ENCODE measurements around the gene CS.
"Not testable (repeated sequence)": the region's sequence is repeated elsewhere in the genome, so short reads cannot be mapped to it uniquely, and the experiment has no call there.

Gene CS

GRCh38 chr12:56274299-56274698 lies 25.8 kb downstream of the CS start:
- no peak for DNase-seq

DNA sequence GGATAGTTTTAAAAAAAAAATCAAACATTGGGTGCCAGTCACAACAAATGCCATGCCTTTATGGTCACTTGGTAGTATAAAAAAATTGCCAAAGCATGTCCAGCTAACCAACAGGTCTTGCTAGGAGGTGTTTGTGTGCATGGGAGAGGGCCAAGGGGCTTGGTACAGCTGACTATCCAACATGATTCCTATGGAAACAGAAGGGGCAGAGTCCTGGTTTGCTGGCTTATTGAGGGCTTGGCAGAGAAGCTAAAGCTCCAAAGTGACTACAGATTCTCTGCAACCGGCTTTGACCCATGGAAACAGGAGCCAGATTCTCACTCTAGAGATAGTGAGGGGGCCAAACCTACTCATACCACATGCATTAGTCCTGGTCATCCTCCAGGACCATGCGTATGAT lies 27.7 kb downstream of the CS start:
- DNase-seq, result not testable (repeated sequence)

- peak; percentile 65 for DNase-seq
These were observed 29.1 kb downstream of the CS start for GRCh38 chr12:56271031-56271430.

GRCh38 chr12:56267443-56268071 lies 32.6 kb downstream of the CS start:
- DNase-seq, result peak; percentile 47

- DNase-seq, result peak; percentile 95
These were observed 33.3 kb downstream of the CS start, which contains the start of gene COQ10A for GRCh38 chr12:56266693-56267442. Gene COQ10A, plus strand, starts transcription at chr12:56266942. Its CDS starts 177 bp downstream, at chr12:56267119.

GRCh38 chr12:56266068-56266692 lies 34.0 kb downstream of the CS start:
- not testable (repeated sequence) for DNase-seq

GRCh38 chr12:56262955-56263354 lies 37.2 kb downstream of the CS start:
- DNase-seq, result peak; percentile 32

GRCh38 chr12:56261503-56262232 lies 38.5 kb downstream of the CS start:
- DNase-seq, result peak; percentile 42

GRCh38 chr12:56260921-56261320 lies 39.2 kb downstream of the CS start:
- no peak for DNase-seq

GRCh38 chr12:56260380-56260779 lies 39.8 kb downstream of the CS start:
- DNase-seq, result no peak

DNA sequence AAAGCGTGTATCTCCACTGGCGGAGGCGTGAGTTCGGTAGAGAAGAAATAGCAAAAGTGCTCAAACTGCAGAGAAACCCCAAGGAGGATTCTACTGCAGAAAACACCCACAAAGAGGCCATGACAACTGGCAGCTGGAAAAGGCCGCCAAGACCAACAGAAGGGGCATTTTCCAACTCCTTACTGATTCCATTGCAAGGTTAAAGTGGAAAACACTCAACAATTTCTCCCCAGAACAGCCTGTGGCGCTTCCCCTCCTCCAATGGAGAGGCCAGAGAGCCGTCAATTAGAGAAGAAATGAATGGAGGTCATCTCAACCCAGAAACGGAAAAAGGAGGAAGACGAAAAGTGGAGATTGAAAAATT lies 41.3 kb downstream of the CS start:
- no peak for DNase-seq

GRCh38 chr12:56258068-56258819 lies 41.9 kb downstream of the CS start, which contains the start of gene ANKRD52:
Gene ANKRD52, minus strand, starts transcription at chr12:56258384. Its CDS starts 115 bp downstream, at chr12:56258269.
- peak; percentile 91 for DNase-seq

DNA sequence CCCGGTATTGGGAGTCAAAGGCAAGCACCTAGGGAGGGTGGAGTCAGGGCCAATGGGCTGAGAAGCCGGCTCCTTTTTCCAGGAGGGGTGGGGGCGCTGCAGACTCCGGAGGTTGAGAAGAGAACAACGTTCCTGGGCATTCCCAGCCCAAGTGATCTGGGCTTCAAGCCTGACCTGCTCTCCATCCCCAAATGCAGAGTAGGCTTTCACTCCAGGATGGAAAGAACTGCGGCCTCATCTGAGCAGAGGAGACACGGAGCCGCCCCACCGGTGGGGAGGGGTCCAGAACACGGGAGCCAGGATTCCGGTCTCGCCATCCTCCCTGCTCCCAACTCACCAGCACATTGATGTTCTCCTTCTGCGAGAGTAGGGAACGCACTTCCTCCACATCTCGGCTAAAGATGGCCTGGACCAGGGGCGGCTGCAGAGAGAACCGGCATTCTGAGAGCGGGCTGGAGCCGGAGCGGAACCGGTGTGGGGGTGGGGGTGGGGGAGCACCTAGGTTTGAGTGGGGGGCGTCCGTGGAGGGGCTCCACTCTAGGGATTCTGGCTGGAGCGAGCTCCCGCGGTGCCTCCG lies 42.6 kb downstream of the CS start:
- peak; percentile 37 for DNase-seq

DNA sequence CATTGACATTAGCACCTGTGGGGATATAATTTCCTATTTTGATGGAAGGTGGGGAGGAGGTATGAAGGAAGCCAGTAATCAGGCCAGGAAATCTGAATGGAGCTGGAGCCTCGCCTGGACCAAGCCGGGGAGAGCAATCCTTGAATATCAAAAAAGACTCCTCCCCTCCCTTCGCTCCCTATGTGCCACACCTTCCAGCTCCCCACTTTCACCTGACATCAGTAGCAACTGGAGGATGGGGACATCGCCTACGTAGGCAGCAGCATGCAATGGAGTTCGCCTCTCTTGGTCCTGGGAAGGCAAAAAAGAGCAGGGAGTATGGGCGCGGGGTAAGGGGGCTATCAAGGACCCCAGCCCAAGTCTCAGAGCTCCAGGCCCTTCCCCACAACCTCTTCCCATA lies 43.1 kb downstream of the CS start:
- DNase-seq, result no peak

DNA sequence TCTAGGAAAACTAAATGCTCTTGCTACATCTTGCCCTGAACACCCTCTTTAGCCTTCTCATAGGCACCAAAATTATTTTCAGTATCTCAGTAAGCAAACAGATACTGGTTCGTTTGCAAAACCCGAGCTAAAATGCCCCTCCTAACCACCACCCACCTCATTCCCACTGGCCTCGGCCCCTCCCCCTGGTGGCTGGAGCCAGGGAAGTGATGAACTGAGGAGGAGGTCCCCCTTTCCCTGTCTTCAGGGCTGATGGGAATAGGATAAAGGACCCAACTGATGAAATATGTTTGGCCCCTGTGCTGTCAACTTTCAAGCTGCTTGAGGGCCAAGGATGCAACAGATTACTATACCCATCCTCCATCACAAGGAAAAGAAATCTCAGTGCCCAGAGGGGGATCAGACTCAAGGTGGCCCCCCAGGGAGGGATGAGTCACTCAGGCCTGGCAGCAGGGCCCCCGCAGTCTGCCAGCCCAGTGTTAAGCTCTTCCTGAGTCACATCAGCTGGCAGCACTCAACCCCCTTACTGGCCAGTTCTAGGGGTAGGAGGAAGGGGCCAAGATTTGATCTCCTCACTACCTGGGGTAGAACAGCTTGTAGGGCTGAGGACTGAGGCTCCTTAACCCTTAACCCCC lies 43.7 kb downstream of the CS start:
- DNase-seq, result no peak

GRCh38 chr12:56255671-56256070 lies 44.5 kb downstream of the CS start:
- no peak for DNase-seq

DNA sequence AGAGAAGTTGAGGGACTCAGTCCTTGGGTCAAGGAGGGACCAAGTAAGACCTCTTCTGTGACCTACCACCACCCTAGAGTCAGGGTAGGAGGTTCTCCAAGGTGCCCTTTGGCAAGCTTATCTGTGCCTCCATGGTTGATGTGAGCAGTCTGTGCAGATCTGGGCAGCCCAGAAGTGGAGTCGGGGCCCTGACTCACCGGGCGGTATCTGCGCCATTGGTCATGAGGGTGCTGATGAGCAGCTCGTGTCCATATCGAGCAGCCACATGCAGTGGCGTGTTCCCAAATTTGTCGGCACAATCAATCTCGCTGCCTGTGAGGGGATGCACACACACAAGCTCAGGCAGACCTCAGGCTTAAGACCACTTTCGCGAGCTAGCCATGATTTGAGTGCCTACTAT lies 47.0 kb downstream of the CS start:
- DNase-seq, result peak; percentile 20

GRCh38 chr12:56252649-56253048 lies 47.5 kb downstream of the CS start:
- DNase-seq, result no peak

GRCh38 chr12:56248711-56249110 lies 51.4 kb downstream of the CS start:
- DNase-seq, result no peak

- DNase-seq, result no peak
These were observed 52.2 kb downstream of the CS start for GRCh38 chr12:56247923-56248322.

DNA sequence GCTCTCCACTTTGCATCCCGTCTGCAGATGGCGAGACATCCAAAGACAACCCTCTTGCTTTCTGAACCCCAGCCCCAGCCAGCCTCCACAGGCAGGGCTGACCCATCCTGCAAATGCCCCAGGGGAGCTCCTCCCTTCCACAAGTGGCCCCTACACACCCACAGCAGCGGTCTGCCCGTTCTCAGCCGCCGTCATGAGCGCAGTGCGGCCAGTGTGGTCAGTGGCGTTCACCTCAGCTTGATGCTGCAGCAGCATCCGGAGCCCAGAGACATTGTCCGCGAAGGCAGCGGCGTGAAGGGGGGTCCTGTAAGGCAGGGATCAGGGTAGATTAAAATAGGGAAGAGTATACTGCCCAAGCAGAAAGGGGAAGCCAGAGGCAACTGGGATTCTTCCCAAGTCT lies 55.6 kb downstream of the CS start:
- no peak for DNase-seq

DNA sequence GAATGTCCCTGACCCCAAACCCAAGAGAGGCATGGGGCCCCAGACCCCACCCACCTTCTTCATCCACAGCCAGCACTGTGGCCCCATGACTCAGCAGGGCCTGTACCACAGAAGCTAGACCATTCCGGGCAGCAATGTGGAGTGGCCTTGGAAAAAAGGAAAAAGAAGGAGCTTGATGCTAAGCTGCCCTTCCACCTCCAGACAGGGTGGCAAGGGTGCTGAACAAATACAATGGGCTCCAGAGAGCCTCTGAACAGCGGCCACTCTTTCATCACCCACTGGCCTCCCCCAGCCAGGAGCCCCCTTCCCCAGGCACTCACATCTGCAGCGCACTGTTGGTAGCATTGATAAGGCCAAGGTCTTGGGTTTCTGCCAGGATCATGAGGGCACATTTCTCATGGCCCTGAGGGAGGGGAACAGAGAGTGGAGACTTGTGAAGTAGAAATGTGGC lies 56.4 kb downstream of the CS start:
- DNase-seq, result peak; percentile 97
